Hepatocyte (in vitro differentiated cells): ENCODE results near the gene COX7A2L. TPM values are rescaled to one million over a fixed set of nuclear protein-coding genes. Genes with fewer than 3 reads are reported as not detected.

Experiments used
- DNase-seq: peaks from one replicate; pipeline ENCODE4 v3.0.0-alpha.2; 2016; ENCODE audit warnings: low spot score
- H2AFZ ChIP-seq: fragments of 200-600 bp; sonication (generic); 2 replicates; pipeline ENCODE4 v1.6.0; 2016; ENCODE audit warnings: antibody characterized with exemption, mild to moderate bottlenecking
- H3K27ac ChIP-seq: fragments of 200-600 bp; sonication (generic); 2 replicates; pipeline ENCODE4 v1.5.1; 2016; ENCODE audit warnings: mild to moderate bottlenecking
- H3K27me3 ChIP-seq: fragments of 200-600 bp; sonication (generic); 2 replicates; pipeline ENCODE4 v1.6.1; 2016
- H3K36me3 ChIP-seq: fragments of 200-600 bp; sonication (generic); replicated peaks from 2 replicates; pipeline ENCODE4 v1.5.1; 2016; ENCODE audit warnings: low read depth; ENCODE audit not compliant: insufficient read depth
- H3K4me1 ChIP-seq: fragments of 200-600 bp; sonication (generic); 2 replicates; pipeline ENCODE4 v1.5.1; 2016; ENCODE audit warnings: mild to moderate bottlenecking, moderate library complexity; ENCODE audit not compliant: insufficient read depth
- H3K4me2 ChIP-seq: fragments of 200-600 bp; sonication (generic); 2 replicates; pipeline ENCODE4 v1.6.0; 2016
- H3K4me3 ChIP-seq: fragments of 200-600 bp; sonication (generic); 2 replicates; pipeline ENCODE4 v1.5.1; 2016; ENCODE audit warnings: mild to moderate bottlenecking
- H3K79me2 ChIP-seq: fragments of 200-600 bp; sonication (generic); 2 replicates; pipeline ENCODE4 v1.6.0; 2017; ENCODE audit warnings: mild to moderate bottlenecking
- H3K9me2 ChIP-seq: fragments of 200-600 bp; sonication (generic); replicated peaks from 2 replicates; pipeline ENCODE4 v1.6.0; 2017; ENCODE audit warnings: mild to moderate bottlenecking; ENCODE audit not compliant: insufficient read depth
- H3K9me3 ChIP-seq: fragments of 200-600 bp; sonication (generic); 2 replicates; pipeline ENCODE4 v1.5.1; 2016; ENCODE audit warnings: low read depth, mild to moderate bottlenecking
- H4K20me1 ChIP-seq: fragments of 200-600 bp; sonication (generic); 2 replicates; pipeline ENCODE4 v1.6.0; 2016; ENCODE audit warnings: mild to moderate bottlenecking; ENCODE audit not compliant: insufficient read depth, poor library complexity, severe bottlenecking
- CTCF ChIP-seq: fragments of 200-600 bp; sonication (generic); IDR thresholded peaks from 2 replicates; pipeline ENCODE4 v1.5.1; 2016; ENCODE audit warnings: antibody characterized with exemption, mild to moderate bottlenecking; ENCODE audit not compliant: poor library complexity
- EZH2 ChIP-seq: fragments of 200-600 bp; sonication (generic); IDR thresholded peaks from 2 replicates; pipeline ENCODE4 v1.6.1; 2016; ENCODE audit warnings: antibody characterized with exemption, mild to moderate bottlenecking, borderline replicate concordance
- EZH2phosphoT487 ChIP-seq: fragments of 200-600 bp; sonication (generic); IDR thresholded peaks from one replicate; pipeline ENCODE4 v1.6.1; 2018; ENCODE audit warnings: antibody characterized with exemption, mild to moderate bottlenecking, low read depth, moderate library complexity; ENCODE audit not compliant: unreplicated experiment, severe bottlenecking
- WGBS: methylation state at CpG from one replicate; pipeline ENCODE4 v1.1.6; 2016; ENCODE audit warnings: low lambda C conversion rate; ENCODE audit errors: missing lambda C conversion rate; 5-methylcytosine and 5-hydroxymethylcytosine counted together
- polyA plus RNA-seq: library from polyadenylated mRNA; unstranded; fragments of >200 nt; fragmentation: Nextera tagmentation; extraction: Ambion mirVana; gene quantifications from 2 replicates; pipeline ENCODE4 v1.2.1, GENCODE V29; 2016
- total RNA-seq: library from RNA; depleted of rRNA; stranded (reverse); fragments of >200 nt; gene quantifications from 2 replicates; pipeline ENCODE4 v1.2.3, GENCODE V29; 2014

COX7A2L gene
- total and polyA plus RNA-seq, 2 experiments from 2014 or later, result 134 to 247 TPM

DNA sequence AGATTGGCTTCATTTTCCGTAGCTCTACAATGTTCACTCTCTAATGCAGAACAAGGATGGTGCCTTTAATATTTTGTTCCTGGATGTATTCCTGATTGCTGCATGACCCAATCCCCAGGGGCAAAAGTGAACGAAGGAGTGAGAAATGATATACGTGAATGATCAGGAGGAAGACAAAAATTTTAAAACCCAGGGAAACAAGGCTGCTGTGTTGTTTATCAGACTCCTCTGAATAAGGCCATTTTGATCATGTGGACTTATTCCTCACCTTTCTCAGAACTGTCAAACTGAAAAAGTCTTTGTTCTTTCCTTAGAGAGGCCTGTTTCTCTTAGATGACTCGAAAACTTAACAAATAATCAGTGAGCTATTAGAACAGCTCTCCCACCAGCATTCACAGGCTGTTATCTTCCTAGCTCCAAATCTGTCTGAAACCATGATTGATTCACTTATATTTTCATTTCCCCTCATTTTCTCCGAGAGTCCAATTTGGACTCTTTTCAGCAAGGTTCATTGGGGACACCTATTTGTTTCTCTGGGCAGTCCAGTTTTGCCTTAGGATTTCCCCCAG is 29.5 kb upstream of the COX7A2L start:
- Histone ChIP-seq H3K36me3 (no peaks in the 10 kb centered on the region), H3K9me3 (no peaks in the 10 kb centered on the region), H2AFZ (no peak overlapping the region), H4K20me1 (no peaks in the 10 kb centered on the region), H3K4me2 (no peak overlapping the region), H3K27me3 (no peaks in the 10 kb centered on the region), H3K9me2 (no peaks in the 10 kb centered on the region), H3K27ac (no peak overlapping the region), H3K4me1 (no peaks in the 10 kb centered on the region), H3K79me2 (no peaks in the 10 kb centered on the region), H3K4me3 (no peak overlapping the region)
- 87% methylated on average over 5 of the region's 5 CpGs for WGBS
- TF ChIP-seq EZH2 (no peak), CTCF (no peak), EZH2phosphoT487 (no peak)
- no peak for DNase-seq

- H3K27me3 ChIP-seq, result no peaks in the 10 kb centered on the region
- no peak overlapping the region for H3K4me3 ChIP-seq
- no peaks in the 10 kb centered on the region for H3K9me3 ChIP-seq
- no peak overlapping the region for H3K4me2 ChIP-seq
- 96% methylated on average over 5 of the region's 5 CpGs for WGBS
- H3K79me2 ChIP-seq, result no peaks in the 10 kb centered on the region
- H4K20me1 ChIP-seq, result no peaks in the 10 kb centered on the region
- no peak overlapping the region for H2AFZ ChIP-seq
- no peaks in the 10 kb centered on the region for H3K4me1 ChIP-seq
- no peaks in the 10 kb centered on the region for H3K9me2 ChIP-seq
- DNase-seq, result no peak
- no peak overlapping the region for H3K27ac ChIP-seq
- TF ChIP-seq EZH2phosphoT487 (no peak), EZH2 (no peak), CTCF (peak; percentile 6)
- H3K36me3 ChIP-seq, result no peaks in the 10 kb centered on the region
Measured at GRCh38 chr2:42386682-42387081, 25.7 kb upstream of the COX7A2L start.

DNA sequence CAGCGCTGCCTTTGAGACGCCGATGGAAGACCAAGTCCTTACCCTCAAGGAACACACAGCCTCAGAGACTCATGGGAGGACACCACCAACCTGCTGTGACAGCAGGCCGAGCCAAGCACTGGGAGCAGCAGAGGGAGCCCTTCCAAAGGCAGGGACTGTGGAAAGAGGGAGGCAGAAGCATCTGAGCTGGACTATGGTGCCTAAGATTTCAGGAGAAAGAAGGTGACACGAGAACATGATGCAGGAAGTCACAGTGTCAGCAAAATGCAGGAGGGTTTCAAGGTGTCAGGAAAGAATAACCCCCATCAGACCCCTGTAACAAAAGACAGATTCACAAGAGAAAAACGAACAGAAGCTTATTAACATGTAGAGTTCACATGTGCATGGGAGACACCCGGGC is 24.2 kb upstream of the COX7A2L start:
- peak; percentile 52 for DNase-seq
- H3K9me2 ChIP-seq, result no peaks in the 10 kb centered on the region
- no peaks in the 10 kb centered on the region for H3K27me3 ChIP-seq
- H4K20me1 ChIP-seq, result no peaks in the 10 kb centered on the region
- H3K36me3 ChIP-seq, result no peaks in the 10 kb centered on the region
- no peak overlapping the region for H3K27ac ChIP-seq
- 76% methylated on average over 7 of the region's 7 CpGs for WGBS
- H2AFZ ChIP-seq, result no peak overlapping the region
- H3K4me2 ChIP-seq, result no peak overlapping the region
- H3K79me2 ChIP-seq, result no peaks in the 10 kb centered on the region
- H3K9me3 ChIP-seq, result no peaks in the 10 kb centered on the region
- no peak for TF ChIP-seq EZH2
- TF ChIP-seq CTCF, result peak; percentile 32
- no peaks in the 10 kb centered on the region for H3K4me1 ChIP-seq
- H3K4me3 ChIP-seq, result no peak overlapping the region
